Measurements from ENCODE around the gene CDC16.

DNA sequence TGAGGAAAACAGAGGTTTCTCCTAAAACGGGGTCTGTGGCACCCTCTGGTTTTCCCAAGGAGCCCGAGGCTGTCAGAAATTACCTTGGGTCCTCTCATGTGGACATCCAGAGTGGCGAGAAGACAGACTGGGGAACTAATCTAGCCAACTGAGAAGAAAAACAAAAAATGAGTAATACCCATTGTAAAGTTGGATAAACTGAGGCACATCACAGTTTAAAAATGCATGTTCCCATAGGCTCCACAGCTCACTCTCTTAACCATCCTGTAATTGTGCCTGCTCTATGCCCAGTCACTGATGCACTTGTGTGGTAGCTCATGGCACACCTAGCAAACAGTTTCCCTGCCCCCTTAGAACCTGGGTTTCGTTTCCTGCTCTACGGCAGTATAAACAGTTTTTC lies 31.5 kb downstream of the CDC16 start:
- TF ChIP-seq POLR2A (IDR thresholded peaks at IDR 0.05; ENCODE audit: low read depth, low read length) (no peak), POLR2AphosphoS5 (IDR thresholded peaks at IDR 0.05; ENCODE audit: low read depth, low read length) (no peak)

Data from GM12891 (cell line).